Stomach (tissue), 4 donors: ENCODE results near the gene CHAF1B.

Experiments used
- CTCF ChIP-seq, 7 experiments: fragments of 450-650 bp in 4 of 7; fragments of 200-600 bp in 3 of 7; sonication (generic) in 3 of 7; IDR thresholded peaks; one replicate each; pipeline ENCODE4 v1.5.1; 2016 to 2019; ENCODE audit warnings: antibody characterized with exemption in 7 of 7, control low read depth in 2 of 7, mild to moderate bottlenecking in 1 of 7
- EP300 ChIP-seq: sonication (generic); formaldehyde crosslinking; IDR thresholded peaks from one replicate; pipeline ENCODE4 v1.6.1; 2017; ENCODE audit warnings: antibody characterized with exemption
- POLR2AphosphoS5 ChIP-seq, 3 donors: sonication (generic); formaldehyde crosslinking; IDR thresholded peaks; one replicate each; pipeline ENCODE4 v1.6.1; 2016; ENCODE audit warnings: antibody characterized with exemption in 3 of 3

DNA sequence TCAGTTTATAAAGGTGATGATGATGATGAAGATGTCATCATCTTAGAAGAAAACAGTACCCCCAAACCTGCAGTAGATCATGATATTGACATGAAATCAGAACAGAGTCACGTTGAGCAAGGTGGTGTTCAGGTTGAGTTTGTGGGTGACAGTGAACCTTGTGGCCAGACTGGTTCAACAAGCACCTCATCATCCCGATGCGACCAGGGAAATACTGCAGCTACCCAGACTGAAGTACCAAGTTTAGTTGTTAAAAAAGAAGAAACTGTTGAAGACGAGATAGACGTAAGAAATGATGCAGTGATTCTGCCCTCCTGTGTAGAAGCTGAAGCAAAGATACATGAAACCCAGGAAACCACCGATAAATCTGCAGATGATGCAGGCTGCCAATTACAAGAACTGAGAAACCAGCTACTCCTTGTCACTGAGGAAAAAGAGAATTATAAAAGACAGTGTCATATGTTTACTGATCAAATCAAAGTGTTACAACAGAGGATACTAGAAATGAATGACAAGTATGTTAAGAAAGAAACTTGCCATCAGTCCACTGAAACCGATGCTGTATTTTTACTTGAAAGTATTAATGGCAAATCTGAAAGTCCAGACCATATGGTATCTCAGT, 16.0 kb upstream of the CHAF1B start:
- TF ChIP-seq CTCF (IDR thresholded peaks at IDR 0.05) = no peak
- TF ChIP-seq EP300 = no peak
- TF ChIP-seq POLR2AphosphoS5 (IDR thresholded peaks at IDR 0.05) = no peak
